Nephron (organoid): ENCODE results near the gene CASP14.

Experiments used
- H3K27ac Mint-ChIP-seq, 3 experiments: 2 replicates each; pipeline ENCODE4 v1.8.0; 2020; ENCODE audit warnings: mixed read lengths in 3 of 3, mild to moderate bottlenecking in 2 of 3, moderate library complexity in 1 of 3
- H3K27me3 Mint-ChIP-seq: 2 replicates; pipeline ENCODE4 v1.8.0; 2021; ENCODE audit warnings: low read depth, mild to moderate bottlenecking, moderate library complexity, mixed read lengths
- H3K36me3 Mint-ChIP-seq: 2 replicates; pipeline ENCODE4 v1.8.0; 2020; ENCODE audit warnings: low read depth, mixed read lengths
- H3K4me1 Mint-ChIP-seq: 2 replicates; pipeline ENCODE4 v1.8.0; 2020; ENCODE audit warnings: mixed read lengths
- H3K4me3 Mint-ChIP-seq, 3 experiments: 2 replicates each; pipeline ENCODE4 v1.8.0; 2020; ENCODE audit warnings: mild to moderate bottlenecking in 3 of 3, mixed read lengths in 3 of 3, moderate library complexity in 2 of 3
- H3K9me3 Mint-ChIP-seq: 2 replicates; pipeline ENCODE4 v1.8.0; 2020; ENCODE audit warnings: mixed read lengths
- CTCF ChIP-seq, 3 experiments: fragments of 200-600 bp; sonication (generic); IDR thresholded peaks; one replicate each; pipeline ENCODE4 v1.5.0; 2021; ENCODE audit warnings: antibody characterized with exemption in 3 of 3; ENCODE audit not compliant: unreplicated experiment in 3 of 3

The CASP14 gene

GRCh38 chr19:15021286-15022007 lies 27.8 kb upstream of the CASP14 start:
- Mint-ChIP-seq H3K4me1 (no peaks in the 10 kb centered on the region), H3K9me3 (no peaks in the 10 kb centered on the region), H3K27ac (no peak overlapping the region), H3K27me3 (peaks cover 13% of the 10 kb centered on the region), H3K4me3 (no peak overlapping the region), H3K36me3 (no peaks in the 10 kb centered on the region)
- no peak for TF ChIP-seq CTCF (IDR thresholded peaks at IDR 0.05; ENCODE audit: unreplicated experiment in 3 of 3)

- no peaks in the 10 kb centered on the region for H3K36me3 Mint-ChIP-seq
- no peaks in the 10 kb centered on the region for H3K4me1 Mint-ChIP-seq
- no peak overlapping the region for H3K4me3 Mint-ChIP-seq
- H3K9me3 Mint-ChIP-seq, result no peaks in the 10 kb centered on the region
- no peak for TF ChIP-seq CTCF (IDR thresholded peaks at IDR 0.05; ENCODE audit: unreplicated experiment in 3 of 3)
- H3K27ac Mint-ChIP-seq, result no peak overlapping the region
- peaks cover 16% of the 10 kb centered on the region for H3K27me3 Mint-ChIP-seq
Observed at GRCh38 chr19:15022752-15023151, 26.5 kb upstream of the CASP14 start.

GRCh38 chr19:15025217-15025616 lies 24.1 kb upstream of the CASP14 start:
- Mint-ChIP-seq H3K4me1 (no peaks in the 10 kb centered on the region), H3K27me3 (peaks cover 16% of the 10 kb centered on the region), H3K27ac (no peak overlapping the region), H3K36me3 (no peaks in the 10 kb centered on the region), H3K4me3 (no peak overlapping the region), H3K9me3 (no peaks in the 10 kb centered on the region)
- no peak for TF ChIP-seq CTCF (IDR thresholded peaks at IDR 0.05; ENCODE audit: unreplicated experiment in 3 of 3)

- Mint-ChIP-seq H3K4me3 (no peak overlapping the region), H3K27ac (no peak overlapping the region), H3K27me3 (peaks cover 12% of the 10 kb centered on the region), H3K9me3 (no peaks in the 10 kb centered on the region), H3K36me3 (no peaks in the 10 kb centered on the region), H3K4me1 (no peaks in the 10 kb centered on the region)
- TF ChIP-seq CTCF (IDR thresholded peaks at IDR 0.05; ENCODE audit: unreplicated experiment in 3 of 3), result no peak
Observed at GRCh38 chr19:15028490-15028889, 20.8 kb upstream of the CASP14 start.

- Mint-ChIP-seq H3K36me3 (no peaks in the 10 kb centered on the region), H3K27me3 (peaks cover 16% of the 10 kb centered on the region), H3K27ac (no peak overlapping the region), H3K9me3 (no peaks in the 10 kb centered on the region), H3K4me1 (no peaks in the 10 kb centered on the region), H3K4me3 (no peak overlapping the region)
- no peak for TF ChIP-seq CTCF (IDR thresholded peaks at IDR 0.05; ENCODE audit: unreplicated experiment in 3 of 3)
Observed at GRCh38 chr19:15031675-15032074, 17.6 kb upstream of the CASP14 start.

GRCh38 chr19:15035795-15036311 lies 13.4 kb upstream of the CASP14 start:
- TF ChIP-seq CTCF (IDR thresholded peaks at IDR 0.05; ENCODE audit: unreplicated experiment in 3 of 3), result no peak
- peaks cover 5% of the 10 kb centered on the region for H3K4me1 Mint-ChIP-seq
- peaks cover 17% of the 10 kb centered on the region for H3K27me3 Mint-ChIP-seq
- H3K27ac Mint-ChIP-seq, result no peak overlapping the region
- H3K4me3 Mint-ChIP-seq, result no peak overlapping the region
- H3K9me3 Mint-ChIP-seq, result no peaks in the 10 kb centered on the region
- H3K36me3 Mint-ChIP-seq, result no peaks in the 10 kb centered on the region
